Measurements from ENCODE around the gene SLC35G6.
"Not testable (repeated sequence)": the region's sequence is repeated elsewhere in the genome, so short reads cannot be mapped to it uniquely, and the experiment has no call there.

The SLC35G6 gene

GRCh38 chr17:7475764-7476422 is 5.4 kb upstream of the SLC35G6 start:
- H3K9ac ChIP-seq (ENCODE audit: low read length): no peak overlapping the region
- no peaks in the 10 kb centered on the region for H3K27me3 ChIP-seq (ENCODE audit: control insufficient read depth, insufficient read depth, low read length)
- H3K36me3 ChIP-seq (ENCODE audit: control insufficient read depth, low read depth, low read length): no peaks in the 10 kb centered on the region
- H3K9me3 ChIP-seq (ENCODE audit: control insufficient read depth, low read depth, low read length): no peaks in the 10 kb centered on the region
- no peak overlapping the region for H3K27ac ChIP-seq (ENCODE audit: low read length)
- no peak overlapping the region for H3K4me3 ChIP-seq (ENCODE audit: low read length)
- H3K4me1 ChIP-seq (ENCODE audit: control insufficient read depth, low read depth, low read length): peaks cover 5% of the 10 kb centered on the region

GRCh38 chr17:7476494-7476893 is 4.8 kb upstream of the SLC35G6 start:
- no peaks in the 10 kb centered on the region for H3K27me3 ChIP-seq (ENCODE audit: control insufficient read depth, insufficient read depth, low read length)
- H3K9me3 ChIP-seq (ENCODE audit: control insufficient read depth, low read depth, low read length): no peaks in the 10 kb centered on the region
- no peaks in the 10 kb centered on the region for H3K36me3 ChIP-seq (ENCODE audit: control insufficient read depth, low read depth, low read length)
- no peak overlapping the region for H3K9ac ChIP-seq (ENCODE audit: low read length)
- peaks cover 7% of the 10 kb centered on the region for H3K4me1 ChIP-seq (ENCODE audit: control insufficient read depth, low read depth, low read length)
- H3K4me3 ChIP-seq (ENCODE audit: low read length): no peak overlapping the region
- H3K27ac ChIP-seq (ENCODE audit: low read length): no peak overlapping the region

- no peak overlapping the region for H3K4me3 ChIP-seq (ENCODE audit: low read length)
- no peaks in the 10 kb centered on the region for H3K9me3 ChIP-seq (ENCODE audit: control insufficient read depth, low read depth, low read length)
- H3K27me3 ChIP-seq (ENCODE audit: control insufficient read depth, insufficient read depth, low read length): no peaks in the 10 kb centered on the region
- H3K36me3 ChIP-seq (ENCODE audit: control insufficient read depth, low read depth, low read length): no peaks in the 10 kb centered on the region
- no peak overlapping the region for H3K9ac ChIP-seq (ENCODE audit: low read length)
- H3K4me1 ChIP-seq (ENCODE audit: control insufficient read depth, low read depth, low read length): peaks cover 8% of the 10 kb centered on the region
- no peak overlapping the region for H3K27ac ChIP-seq (ENCODE audit: low read length)
Measured at GRCh38 chr17:7476951-7477350, 4.3 kb upstream of the SLC35G6 start.

GRCh38 chr17:7477392-7478275 is 3.6 kb upstream of the SLC35G6 start:
- Histone ChIP-seq H3K4me3 (ENCODE audit: low read length) (peak overlapping the region; percentile 38), H3K36me3 (ENCODE audit: control insufficient read depth, low read depth, low read length) (no peaks in the 10 kb centered on the region), H3K27me3 (ENCODE audit: control insufficient read depth, insufficient read depth, low read length) (no peaks in the 10 kb centered on the region), H3K9ac (ENCODE audit: low read length) (no peak overlapping the region), H3K4me1 (ENCODE audit: control insufficient read depth, low read depth, low read length) (peaks cover 8% of the 10 kb centered on the region), H3K27ac (ENCODE audit: low read length) (no peak overlapping the region), H3K9me3 (ENCODE audit: control insufficient read depth, low read depth, low read length) (no peaks in the 10 kb centered on the region)

GRCh38 chr17:7478276-7479212 is 2.7 kb upstream of the SLC35G6 start:
- H3K27ac ChIP-seq (ENCODE audit: low read length): no peak overlapping the region
- peaks cover 13% of the 10 kb centered on the region for H3K4me1 ChIP-seq (ENCODE audit: control insufficient read depth, low read depth, low read length)
- H3K9ac ChIP-seq (ENCODE audit: low read length): peak overlapping the region; percentile 66
- no peaks in the 10 kb centered on the region for H3K27me3 ChIP-seq (ENCODE audit: control insufficient read depth, insufficient read depth, low read length)
- H3K4me3 ChIP-seq (ENCODE audit: low read length): peak overlapping the region; percentile 38
- no peaks in the 10 kb centered on the region for H3K36me3 ChIP-seq (ENCODE audit: control insufficient read depth, low read depth, low read length)
- H3K9me3 ChIP-seq (ENCODE audit: control insufficient read depth, low read depth, low read length): no peaks in the 10 kb centered on the region

- peak within 1 kb of the TSS; percentile 62 for H3K4me3 ChIP-seq (ENCODE audit: low read length)
- H3K9ac ChIP-seq (ENCODE audit: low read length): peak within 1 kb of the TSS; percentile 66
- peaks cover 13% of the 10 kb centered on the region for H3K4me1 ChIP-seq (ENCODE audit: control insufficient read depth, low read depth, low read length)
- H3K9me3 ChIP-seq (ENCODE audit: control insufficient read depth, low read depth, low read length): no peaks in the 10 kb centered on the region
- H3K27me3 ChIP-seq (ENCODE audit: control insufficient read depth, insufficient read depth, low read length): no peaks in the 10 kb centered on the region
- H3K27ac ChIP-seq (ENCODE audit: low read length): no peak within 1 kb of the TSS
- no peaks in the 10 kb centered on the region for H3K36me3 ChIP-seq (ENCODE audit: control insufficient read depth, low read depth, low read length)
Measured at GRCh38 chr17:7479213-7480088, 1.8 kb upstream of the SLC35G6 start, which contains the start of gene ZBTB4. ZBTB4 (minus strand) TSS chr17:7479631; CDS start chr17:7466801, 12,830 bp downstream.

GRCh38 chr17:7480089-7480384 is 1.2 kb upstream of the SLC35G6 start:
- no peaks in the 10 kb centered on the region for H3K36me3 ChIP-seq (ENCODE audit: control insufficient read depth, low read depth, low read length)
- H3K27ac ChIP-seq (ENCODE audit: low read length): no peak overlapping the region
- H3K27me3 ChIP-seq (ENCODE audit: control insufficient read depth, insufficient read depth, low read length): no peaks in the 10 kb centered on the region
- peak overlapping the region; percentile 62 for H3K4me3 ChIP-seq (ENCODE audit: low read length)
- peaks cover 13% of the 10 kb centered on the region for H3K4me1 ChIP-seq (ENCODE audit: control insufficient read depth, low read depth, low read length)
- peak overlapping the region; percentile 56 for H3K9ac ChIP-seq (ENCODE audit: low read length)
- H3K9me3 ChIP-seq (ENCODE audit: control insufficient read depth, low read depth, low read length): no peaks in the 10 kb centered on the region

- H3K27ac ChIP-seq (ENCODE audit: low read length); H3K27me3 ChIP-seq (ENCODE audit: control insufficient read depth, insufficient read depth, low read length); H3K9ac ChIP-seq (ENCODE audit: low read length); H3K9me3 ChIP-seq (ENCODE audit: control insufficient read depth, low read depth, low read length); H3K4me3 ChIP-seq (ENCODE audit: low read length); H3K36me3 ChIP-seq (ENCODE audit: control insufficient read depth, low read depth, low read length): not testable (repeated sequence)
- peaks cover 13% of the 10 kb centered on the region for H3K4me1 ChIP-seq (ENCODE audit: control insufficient read depth, low read depth, low read length)
Measured at GRCh38 chr17:7481842-7482741, 846 bp downstream of the SLC35G6 start.

- H3K4me1 ChIP-seq (ENCODE audit: control insufficient read depth, low read depth, low read length): peaks cover 13% of the 10 kb centered on the region
- H3K27ac ChIP-seq (ENCODE audit: low read length); H3K9ac ChIP-seq (ENCODE audit: low read length); H3K9me3 ChIP-seq (ENCODE audit: control insufficient read depth, low read depth, low read length); H3K27me3 ChIP-seq (ENCODE audit: control insufficient read depth, insufficient read depth, low read length); H3K36me3 ChIP-seq (ENCODE audit: control insufficient read depth, low read depth, low read length): not testable (repeated sequence)
- H3K4me3 ChIP-seq (ENCODE audit: low read length): peak overlapping the region; percentile 81
Measured at GRCh38 chr17:7482742-7483088, 1.5 kb downstream of the SLC35G6 start.

Measured in iPS-18a (cell line).